ENCODE results near the gene BPIFB4.
"Not testable (repeated sequence)": the region's sequence is repeated elsewhere in the genome, so short reads cannot be mapped to it uniquely, and the experiment has no call there.

DNA sequence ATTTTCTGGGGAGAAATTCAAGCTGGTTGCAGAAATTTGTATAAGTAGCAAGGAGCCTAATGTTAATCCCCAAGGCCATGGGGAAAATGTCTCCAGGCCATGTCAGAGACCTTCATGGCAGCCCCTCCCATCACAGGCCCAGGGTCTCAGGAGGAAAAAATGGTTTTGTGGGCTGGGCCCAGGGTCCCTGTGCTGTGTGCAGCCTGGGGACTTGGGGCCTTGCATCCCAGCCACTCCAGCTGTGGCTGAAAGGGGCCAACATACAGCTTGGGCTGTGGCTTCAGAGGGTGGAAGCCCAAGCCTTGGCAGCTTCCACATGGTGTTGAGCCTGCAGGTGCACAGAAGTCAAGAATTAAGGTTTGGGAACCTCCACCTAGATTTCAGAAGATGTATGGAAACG, 42.9 kb downstream of the BPIFB4 start:
- TF ChIP-seq, protein P1, sequence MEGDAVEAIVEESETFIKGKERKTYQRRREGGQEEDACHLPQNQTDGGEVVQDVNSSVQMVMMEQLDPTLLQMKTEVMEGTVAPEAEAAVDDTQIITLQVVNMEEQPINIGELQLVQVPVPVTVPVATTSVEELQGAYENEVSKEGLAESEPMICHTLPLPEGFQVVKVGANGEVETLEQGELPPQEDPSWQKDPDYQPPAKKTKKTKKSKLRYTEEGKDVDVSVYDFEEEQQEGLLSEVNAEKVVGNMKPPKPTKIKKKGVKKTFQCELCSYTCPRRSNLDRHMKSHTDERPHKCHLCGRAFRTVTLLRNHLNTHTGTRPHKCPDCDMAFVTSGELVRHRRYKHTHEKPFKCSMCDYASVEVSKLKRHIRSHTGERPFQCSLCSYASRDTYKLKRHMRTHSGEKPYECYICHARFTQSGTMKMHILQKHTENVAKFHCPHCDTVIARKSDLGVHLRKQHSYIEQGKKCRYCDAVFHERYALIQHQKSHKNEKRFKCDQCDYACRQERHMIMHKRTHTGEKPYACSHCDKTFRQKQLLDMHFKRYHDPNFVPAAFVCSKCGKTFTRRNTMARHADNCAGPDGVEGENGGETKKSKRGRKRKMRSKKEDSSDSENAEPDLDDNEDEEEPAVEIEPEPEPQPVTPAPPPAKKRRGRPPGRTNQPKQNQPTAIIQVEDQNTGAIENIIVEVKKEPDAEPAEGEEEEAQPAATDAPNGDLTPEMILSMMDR (IDR thresholded peaks at IDR 0.05), result not testable (repeated sequence)
- TF ChIP-seq POLR2AphosphoS5 (IDR thresholded peaks at IDR 0.05; ENCODE audit: low read depth, low read length); SIN3A (IDR thresholded peaks at IDR 0.05; ENCODE audit: borderline replicate concordance, insufficient read depth, low read depth, low read length); TCF7L2 (IDR thresholded peaks at IDR 0.05; ENCODE audit: low read depth, low read length): not testable (repeated sequence)
- TF ChIP-seq, protein P2, sequence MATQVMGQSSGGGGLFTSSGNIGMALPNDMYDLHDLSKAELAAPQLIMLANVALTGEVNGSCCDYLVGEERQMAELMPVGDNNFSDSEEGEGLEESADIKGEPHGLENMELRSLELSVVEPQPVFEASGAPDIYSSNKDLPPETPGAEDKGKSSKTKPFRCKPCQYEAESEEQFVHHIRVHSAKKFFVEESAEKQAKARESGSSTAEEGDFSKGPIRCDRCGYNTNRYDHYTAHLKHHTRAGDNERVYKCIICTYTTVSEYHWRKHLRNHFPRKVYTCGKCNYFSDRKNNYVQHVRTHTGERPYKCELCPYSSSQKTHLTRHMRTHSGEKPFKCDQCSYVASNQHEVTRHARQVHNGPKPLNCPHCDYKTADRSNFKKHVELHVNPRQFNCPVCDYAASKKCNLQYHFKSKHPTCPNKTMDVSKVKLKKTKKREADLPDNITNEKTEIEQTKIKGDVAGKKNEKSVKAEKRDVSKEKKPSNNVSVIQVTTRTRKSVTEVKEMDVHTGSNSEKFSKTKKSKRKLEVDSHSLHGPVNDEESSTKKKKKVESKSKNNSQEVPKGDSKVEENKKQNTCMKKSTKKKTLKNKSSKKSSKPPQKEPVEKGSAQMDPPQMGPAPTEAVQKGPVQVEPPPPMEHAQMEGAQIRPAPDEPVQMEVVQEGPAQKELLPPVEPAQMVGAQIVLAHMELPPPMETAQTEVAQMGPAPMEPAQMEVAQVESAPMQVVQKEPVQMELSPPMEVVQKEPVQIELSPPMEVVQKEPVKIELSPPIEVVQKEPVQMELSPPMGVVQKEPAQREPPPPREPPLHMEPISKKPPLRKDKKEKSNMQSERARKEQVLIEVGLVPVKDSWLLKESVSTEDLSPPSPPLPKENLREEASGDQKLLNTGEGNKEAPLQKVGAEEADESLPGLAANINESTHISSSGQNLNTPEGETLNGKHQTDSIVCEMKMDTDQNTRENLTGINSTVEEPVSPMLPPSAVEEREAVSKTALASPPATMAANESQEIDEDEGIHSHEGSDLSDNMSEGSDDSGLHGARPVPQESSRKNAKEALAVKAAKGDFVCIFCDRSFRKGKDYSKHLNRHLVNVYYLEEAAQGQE (IDR thresholded peaks at IDR 0.05; ENCODE audit: insufficient read depth in 1 of 2, low read depth in 2 of 2, low read length in 1 of 2), result not testable (repeated sequence)
